ENCODE results near the gene RAB11FIP5.

Gene RAB11FIP5

GRCh38 chr2:73117441-73117840 lies 4.7 kb upstream of the RAB11FIP5 start:
- H3K4me3 ChIP-seq (ENCODE audit: control insufficient read depth, low read depth, low read length), result no peak overlapping the region

DNA sequence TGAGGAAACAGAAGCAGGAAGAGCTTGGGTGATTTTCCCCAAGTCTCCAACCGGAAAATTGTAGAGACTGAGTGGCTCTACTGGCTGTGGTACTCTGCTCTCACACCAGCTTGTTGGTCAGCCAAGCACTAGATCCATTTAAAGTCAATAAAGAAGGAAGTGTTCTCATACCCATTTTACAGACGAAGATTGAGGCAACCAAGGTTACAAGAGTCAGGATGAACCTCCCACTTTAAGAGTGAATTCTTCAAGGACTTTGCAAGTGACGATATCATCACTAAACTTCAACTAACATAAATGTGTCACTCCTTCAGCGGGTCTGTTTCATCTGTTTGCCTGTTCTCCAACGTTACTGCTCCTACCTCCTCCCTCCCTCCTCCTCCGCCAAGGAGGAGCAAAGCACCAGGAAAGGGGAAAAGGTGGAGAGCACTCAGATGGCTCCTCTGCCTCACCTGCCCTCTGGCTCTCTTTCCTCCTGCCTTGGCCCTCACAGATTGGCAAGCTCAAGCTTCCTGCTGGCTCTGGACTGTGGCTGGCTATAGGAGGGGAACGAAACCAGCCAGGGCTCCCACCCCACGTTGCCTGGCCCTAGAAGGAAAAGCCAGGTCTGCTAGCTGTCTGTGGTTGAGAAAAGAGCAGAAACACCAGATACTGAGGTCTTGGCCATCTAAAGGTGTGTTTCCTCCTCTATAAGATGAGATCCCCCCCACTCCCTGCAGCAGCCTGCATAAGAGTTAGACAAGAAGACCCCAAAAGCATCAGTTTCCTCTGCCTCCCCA lies 3.6 kb upstream of the RAB11FIP5 start:
- DNase-seq (ENCODE audit: low read depth), result no peak
- TF ChIP-seq, protein P1, sequence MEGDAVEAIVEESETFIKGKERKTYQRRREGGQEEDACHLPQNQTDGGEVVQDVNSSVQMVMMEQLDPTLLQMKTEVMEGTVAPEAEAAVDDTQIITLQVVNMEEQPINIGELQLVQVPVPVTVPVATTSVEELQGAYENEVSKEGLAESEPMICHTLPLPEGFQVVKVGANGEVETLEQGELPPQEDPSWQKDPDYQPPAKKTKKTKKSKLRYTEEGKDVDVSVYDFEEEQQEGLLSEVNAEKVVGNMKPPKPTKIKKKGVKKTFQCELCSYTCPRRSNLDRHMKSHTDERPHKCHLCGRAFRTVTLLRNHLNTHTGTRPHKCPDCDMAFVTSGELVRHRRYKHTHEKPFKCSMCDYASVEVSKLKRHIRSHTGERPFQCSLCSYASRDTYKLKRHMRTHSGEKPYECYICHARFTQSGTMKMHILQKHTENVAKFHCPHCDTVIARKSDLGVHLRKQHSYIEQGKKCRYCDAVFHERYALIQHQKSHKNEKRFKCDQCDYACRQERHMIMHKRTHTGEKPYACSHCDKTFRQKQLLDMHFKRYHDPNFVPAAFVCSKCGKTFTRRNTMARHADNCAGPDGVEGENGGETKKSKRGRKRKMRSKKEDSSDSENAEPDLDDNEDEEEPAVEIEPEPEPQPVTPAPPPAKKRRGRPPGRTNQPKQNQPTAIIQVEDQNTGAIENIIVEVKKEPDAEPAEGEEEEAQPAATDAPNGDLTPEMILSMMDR (IDR thresholded peaks at IDR 0.05; ENCODE audit: control insufficient read depth, insufficient read depth, low read depth, low read length, missing control alignments), result no peak
- no peak overlapping the region for H3K4me3 ChIP-seq (ENCODE audit: control insufficient read depth, low read depth, low read length)

More at GRCh38 chr2:73117441-73117840, 4.7 kb upstream of the RAB11FIP5 start:
- DNase-seq (ENCODE audit: low read depth), result no peak
- TF ChIP-seq, protein P1 (IDR thresholded peaks at IDR 0.05; ENCODE audit: control insufficient read depth, insufficient read depth, low read depth, low read length, missing control alignments), result no peak

GRCh38 chr2:73114273-73114867 lies 1.6 kb upstream of the RAB11FIP5 start:
- H3K4me3 ChIP-seq (ENCODE audit: control insufficient read depth, low read depth, low read length), result no peak overlapping the region
- TF ChIP-seq, protein P1 (IDR thresholded peaks at IDR 0.05; ENCODE audit: control insufficient read depth, insufficient read depth, low read depth, low read length, missing control alignments), result no peak
- DNase-seq (ENCODE audit: low read depth), result no peak

- H3K4me3 ChIP-seq (ENCODE audit: control insufficient read depth, low read depth, low read length), result peak overlapping the region; percentile 89
- TF ChIP-seq, protein P1 (IDR thresholded peaks at IDR 0.05; ENCODE audit: control insufficient read depth, insufficient read depth, low read depth, low read length, missing control alignments), result no peak
- DNase-seq (ENCODE audit: low read depth), result no peak
These were observed 479 bp downstream of the RAB11FIP5 start for GRCh38 chr2:73112026-73112912.

DNA sequence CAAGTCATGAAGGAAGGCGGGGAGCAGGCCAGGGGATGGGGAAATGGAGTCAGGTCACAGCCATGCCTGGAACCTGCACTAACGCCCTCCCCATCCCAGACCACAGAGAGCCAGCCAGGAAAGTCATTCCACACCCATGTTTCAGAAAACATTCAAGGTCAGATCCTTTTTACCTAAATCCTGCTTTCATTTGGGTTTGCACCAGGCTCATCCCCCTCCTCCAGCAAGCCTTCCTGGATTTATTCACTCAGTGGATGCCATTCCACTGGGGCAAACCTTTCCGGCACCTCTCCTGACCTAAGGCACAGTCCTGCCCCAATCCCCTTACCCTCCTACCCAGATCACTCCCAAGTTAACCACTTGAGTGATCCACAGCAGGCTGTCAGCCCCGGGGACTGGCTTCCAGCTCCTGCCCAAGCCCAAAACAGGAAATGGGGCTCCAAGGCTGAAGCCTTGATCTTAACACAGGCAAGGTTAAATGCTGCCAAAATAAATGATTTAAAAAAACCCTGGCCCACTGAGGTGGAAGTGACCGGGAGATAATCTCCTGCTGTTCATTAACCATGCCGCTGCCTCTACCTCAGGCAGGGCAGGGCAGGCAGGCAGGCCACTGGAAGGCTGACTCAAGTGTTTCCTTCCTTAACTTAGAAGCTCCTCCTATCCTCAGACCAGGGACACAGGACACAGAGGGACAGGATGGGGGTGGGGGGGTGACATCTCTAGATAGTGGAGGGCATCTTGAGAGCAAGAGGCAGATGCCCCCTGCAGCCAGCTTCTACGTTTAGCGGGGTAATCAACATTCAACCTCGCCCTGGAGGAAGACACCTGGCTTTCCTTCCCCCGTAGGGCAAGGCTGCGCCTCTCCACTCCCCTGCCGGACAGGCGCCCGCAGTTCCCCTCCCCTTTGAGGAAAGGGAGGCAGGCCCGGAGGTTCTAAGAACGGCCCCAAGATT lies 1.4 kb downstream of the RAB11FIP5 start:
- DNase-seq (ENCODE audit: low read depth), result no peak
- TF ChIP-seq, protein P1 (IDR thresholded peaks at IDR 0.05; ENCODE audit: control insufficient read depth, insufficient read depth, low read depth, low read length, missing control alignments), result no peak
- peak overlapping the region; percentile 89 for H3K4me3 ChIP-seq (ENCODE audit: control insufficient read depth, low read depth, low read length)

Data from AG09309 (cell line).